VCaP (cell line): ENCODE measurements around the gene ETS1.

Source experiments
- H3K27ac ChIP-seq: fragments of 450-650 bp; 2 replicates; pipeline ENCODE4 v1.5.1; 2017
- TF ChIP-seq, protein P1 (sequence below): fragments of 450-650 bp; conservative IDR thresholded peaks from 2 replicates; pipeline ENCODE4 v1.5.1; 2017; ENCODE audit warnings: mild to moderate bottlenecking, moderate library complexity

ETS1 gene

DNA sequence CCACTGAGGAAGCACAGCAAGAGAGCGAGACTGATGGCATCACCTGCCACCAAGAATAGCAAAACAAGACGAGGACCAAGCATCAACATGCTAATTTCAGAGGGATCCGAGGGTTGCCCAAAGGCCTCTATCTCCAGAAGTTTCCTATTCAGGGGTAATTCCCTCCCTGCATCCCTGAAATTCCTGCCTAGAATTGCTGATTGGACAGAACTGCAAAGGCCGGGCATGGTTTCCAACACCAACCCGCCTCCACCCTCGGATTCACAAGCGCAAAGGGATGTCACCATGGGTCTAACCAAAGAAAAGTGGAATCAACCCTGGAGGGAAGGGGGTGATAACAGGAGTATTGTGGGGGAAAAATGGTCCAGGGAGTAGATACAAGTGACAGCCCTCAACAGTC lies 28.3 kb upstream of the ETS1 start:
- TF ChIP-seq, protein P1, sequence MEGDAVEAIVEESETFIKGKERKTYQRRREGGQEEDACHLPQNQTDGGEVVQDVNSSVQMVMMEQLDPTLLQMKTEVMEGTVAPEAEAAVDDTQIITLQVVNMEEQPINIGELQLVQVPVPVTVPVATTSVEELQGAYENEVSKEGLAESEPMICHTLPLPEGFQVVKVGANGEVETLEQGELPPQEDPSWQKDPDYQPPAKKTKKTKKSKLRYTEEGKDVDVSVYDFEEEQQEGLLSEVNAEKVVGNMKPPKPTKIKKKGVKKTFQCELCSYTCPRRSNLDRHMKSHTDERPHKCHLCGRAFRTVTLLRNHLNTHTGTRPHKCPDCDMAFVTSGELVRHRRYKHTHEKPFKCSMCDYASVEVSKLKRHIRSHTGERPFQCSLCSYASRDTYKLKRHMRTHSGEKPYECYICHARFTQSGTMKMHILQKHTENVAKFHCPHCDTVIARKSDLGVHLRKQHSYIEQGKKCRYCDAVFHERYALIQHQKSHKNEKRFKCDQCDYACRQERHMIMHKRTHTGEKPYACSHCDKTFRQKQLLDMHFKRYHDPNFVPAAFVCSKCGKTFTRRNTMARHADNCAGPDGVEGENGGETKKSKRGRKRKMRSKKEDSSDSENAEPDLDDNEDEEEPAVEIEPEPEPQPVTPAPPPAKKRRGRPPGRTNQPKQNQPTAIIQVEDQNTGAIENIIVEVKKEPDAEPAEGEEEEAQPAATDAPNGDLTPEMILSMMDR, result no peak
- no peak overlapping the region for H3K27ac ChIP-seq

DNA sequence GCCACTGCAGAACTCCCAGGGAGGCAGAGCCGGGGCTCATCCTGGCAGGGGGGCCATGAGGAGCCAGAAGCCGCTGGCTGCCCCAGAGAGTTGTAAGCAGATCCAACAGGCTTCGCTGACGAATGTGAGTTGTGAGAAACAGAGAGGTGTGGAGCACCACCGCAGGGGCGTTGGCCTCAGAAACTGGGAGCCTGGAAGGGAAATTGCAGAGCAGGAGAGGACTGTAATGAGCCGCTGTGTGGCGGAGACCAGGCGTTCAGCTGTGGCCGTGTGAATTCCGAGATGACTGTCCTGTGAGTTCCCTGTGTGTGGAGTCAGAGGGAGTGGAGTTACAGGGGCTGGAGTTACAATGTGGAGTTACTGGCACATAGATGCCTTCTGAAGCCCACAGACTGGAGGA lies 27.7 kb upstream of the ETS1 start:
- H3K27ac ChIP-seq, result no peak overlapping the region
- TF ChIP-seq, protein P1, result no peak

DNA sequence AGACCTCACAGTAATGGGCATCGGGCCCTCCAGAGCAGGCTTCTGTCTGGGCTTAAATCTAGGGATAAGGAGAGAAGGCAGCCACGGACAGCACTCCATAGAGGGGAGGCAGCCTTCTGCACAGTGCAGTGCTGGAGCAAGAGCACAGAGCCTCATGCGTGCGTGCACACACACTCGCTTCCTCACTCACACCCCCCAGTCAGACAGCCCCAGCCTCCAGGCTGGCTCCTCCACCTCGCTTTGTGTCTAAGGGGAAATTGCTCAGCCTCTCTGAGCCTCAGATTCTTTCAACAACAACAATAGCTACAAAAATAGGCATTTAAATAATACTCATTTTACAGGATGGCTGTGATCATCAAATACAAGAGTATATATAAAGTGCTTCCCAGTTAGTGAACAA lies 26.7 kb upstream of the ETS1 start:
- TF ChIP-seq, protein P1, result no peak
- H3K27ac ChIP-seq, result no peak overlapping the region

DNA sequence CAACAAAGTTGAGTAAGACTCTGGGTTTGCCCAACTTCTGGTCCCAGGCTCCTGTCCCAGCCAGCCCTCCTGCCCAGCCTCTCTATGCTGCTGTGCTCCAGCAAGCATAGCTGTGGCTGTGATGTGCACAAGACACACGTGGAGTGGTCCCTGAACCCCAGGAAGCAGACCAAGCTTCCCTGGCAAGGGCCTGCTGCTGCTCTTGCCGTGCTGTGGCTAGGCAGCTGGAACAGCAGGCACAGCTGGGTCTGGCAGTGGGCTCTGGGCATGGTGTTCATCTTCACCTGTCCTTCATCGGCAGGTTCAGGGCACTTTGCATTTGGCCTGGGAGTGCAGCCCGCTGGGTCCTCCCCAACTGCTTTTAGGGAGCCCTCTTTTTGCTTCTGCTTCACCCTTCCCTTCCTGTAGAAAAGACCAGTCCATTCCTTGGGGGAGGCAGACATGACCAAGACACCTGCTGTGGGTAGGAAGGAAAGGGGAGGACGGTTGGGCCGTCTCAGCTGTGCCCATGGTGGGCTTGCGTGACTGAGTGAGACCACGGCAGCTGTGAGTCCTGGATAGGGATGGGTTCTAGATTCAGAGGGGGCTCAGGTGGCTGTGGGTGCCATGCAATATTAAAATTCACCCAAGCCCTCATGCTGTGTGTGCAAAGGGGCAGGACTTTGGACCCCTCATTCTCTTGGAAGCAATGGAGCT lies 26.1 kb upstream of the ETS1 start:
- TF ChIP-seq, protein P1, result no peak
- no peak overlapping the region for H3K27ac ChIP-seq

DNA sequence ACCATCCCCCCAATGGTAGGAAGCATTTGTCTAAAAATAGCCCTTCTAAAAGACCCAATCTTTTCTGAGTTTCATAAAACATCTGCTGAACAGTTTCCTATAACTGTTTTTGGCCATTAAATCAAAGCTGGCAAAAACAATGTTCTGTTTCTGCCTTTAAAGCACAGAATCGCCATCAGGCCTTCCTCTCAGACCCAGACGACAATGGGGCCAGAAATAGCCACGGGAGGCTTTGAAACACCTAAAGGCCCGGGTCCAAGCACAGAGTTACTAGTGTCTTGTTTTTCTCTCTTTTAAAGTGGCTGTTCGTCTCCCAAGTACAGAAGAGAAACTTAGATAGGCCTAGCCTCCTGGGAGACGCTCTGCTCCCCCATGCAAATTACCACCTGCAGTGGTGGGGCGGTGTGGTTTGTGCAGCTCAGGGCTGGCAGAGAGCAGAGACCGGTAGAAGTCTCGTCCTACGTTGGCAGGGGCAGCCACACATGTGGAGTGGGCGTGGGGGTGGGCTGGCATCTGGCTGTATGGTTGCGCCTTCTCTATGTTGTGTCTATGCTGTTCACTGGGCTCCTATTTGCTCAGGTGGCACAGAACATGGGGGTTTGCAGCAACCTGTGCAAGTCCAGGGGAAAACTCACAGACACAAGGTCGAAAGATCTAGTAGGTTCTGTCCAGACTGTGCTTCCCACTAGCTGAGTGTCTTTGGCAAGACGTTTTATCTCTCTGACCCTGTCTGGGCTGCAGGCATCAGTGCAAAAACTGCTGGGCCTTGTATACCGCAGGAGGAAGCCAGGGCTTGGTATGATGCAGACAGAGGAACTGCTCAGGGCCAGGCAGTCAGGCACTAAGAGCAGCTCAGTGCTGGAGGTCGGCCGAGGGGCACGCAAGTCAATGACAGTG lies 23.6 kb upstream of the ETS1 start:
- H3K27ac ChIP-seq, result no peak overlapping the region
- TF ChIP-seq, protein P1, result no peak

DNA sequence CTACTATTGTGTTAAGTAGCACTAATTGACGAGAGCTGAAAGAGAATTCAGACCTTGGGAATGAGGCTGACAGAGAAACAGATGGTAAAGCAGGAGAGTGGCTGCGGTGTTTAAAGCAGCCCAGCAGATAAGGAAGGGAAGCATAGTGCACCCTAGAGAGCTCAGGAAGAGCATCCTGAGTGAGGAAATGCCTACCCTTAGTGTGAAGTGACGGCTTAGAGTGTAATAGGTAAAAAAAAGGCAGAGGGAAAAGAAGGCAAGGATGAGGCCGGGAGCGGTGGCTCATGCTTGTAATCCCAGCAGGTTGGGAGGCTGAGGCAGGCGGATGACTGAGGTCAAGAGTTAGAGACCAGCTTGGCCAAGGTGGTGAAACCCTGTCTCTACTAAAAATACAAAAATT lies 22.4 kb upstream of the ETS1 start:
- no peak overlapping the region for H3K27ac ChIP-seq
- TF ChIP-seq, protein P1, result no peak

DNA sequence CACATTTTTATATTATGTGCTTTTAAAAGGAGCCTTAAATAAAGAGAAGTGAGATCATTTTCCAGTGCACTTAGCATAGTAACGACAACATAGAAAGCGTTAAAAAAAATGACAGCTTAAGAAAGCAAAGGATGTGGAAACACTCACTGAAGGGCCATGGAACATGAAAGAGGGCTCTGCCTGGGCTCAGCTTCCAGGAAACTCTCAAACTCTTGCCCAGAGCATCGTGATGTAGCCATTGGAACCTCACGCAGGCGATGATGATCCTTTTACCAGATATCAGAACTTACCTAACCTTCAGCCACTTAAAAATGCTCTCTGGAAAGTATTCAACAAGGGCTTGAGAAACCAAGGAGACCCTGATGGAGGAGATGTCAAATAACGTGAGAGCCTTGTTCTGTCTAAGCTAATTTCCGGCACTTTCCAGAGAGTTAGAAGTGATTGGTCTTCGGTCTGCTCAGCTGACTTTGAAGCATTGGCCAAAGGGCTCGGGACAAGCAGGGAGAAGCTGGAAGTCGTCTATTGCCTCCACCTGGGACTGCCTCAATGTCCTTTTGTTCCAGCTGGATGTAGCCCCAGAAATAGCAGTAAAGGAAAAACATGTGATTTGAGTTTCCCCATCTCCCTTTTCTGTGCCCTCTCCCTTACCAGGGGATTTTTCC lies 21.5 kb upstream of the ETS1 start:
- TF ChIP-seq, protein P1, result no peak

More for the DNA sequence above, 21.5 kb upstream of the ETS1 start:
- peak overlapping the region; percentile 58 for H3K27ac ChIP-seq
